GOT3 (cell line): ENCODE results near the gene UBQLN1.

Experiments used
- DNase-seq: peaks from one replicate; lab custom pipeline; 2025; ENCODE audit warnings: mixed read lengths; lab: John Stamatoyannopoulos, UW

The UBQLN1 gene

GRCh38 chr9:83688921-83689320, 18.8 kb downstream of the UBQLN1 start:
- DNase-seq: no peak

- no peak for DNase-seq
Observed at GRCh38 chr9:83681490-83681889, 26.3 kb downstream of the UBQLN1 start.

- no peak for DNase-seq
Observed at GRCh38 chr9:83680233-83680632, 27.5 kb downstream of the UBQLN1 start.

GRCh38 chr9:83677596-83677995, 30.2 kb downstream of the UBQLN1 start:
- no peak for DNase-seq

- DNase-seq: no peak
Observed at GRCh38 chr9:83675466-83675865, 32.3 kb downstream of the UBQLN1 start.

- DNase-seq: no peak
Observed at GRCh38 chr9:83671451-83671850, 36.3 kb downstream of the UBQLN1 start.

GRCh38 chr9:83670381-83670780, 37.4 kb downstream of the UBQLN1 start:
- no peak for DNase-seq

- no peak for DNase-seq
Observed at GRCh38 chr9:83669067-83669466, 38.7 kb downstream of the UBQLN1 start.

- DNase-seq: no peak
Observed at GRCh38 chr9:83665580-83666200, 42.1 kb downstream of the UBQLN1 start.

GRCh38 chr9:83662933-83663332, 44.8 kb downstream of the UBQLN1 start:
- no peak for DNase-seq

GRCh38 chr9:83656952-83657351, 50.8 kb downstream of the UBQLN1 start:
- no peak for DNase-seq

- no peak for DNase-seq
Observed at GRCh38 chr9:83656032-83656680, 51.6 kb downstream of the UBQLN1 start.

GRCh38 chr9:83655433-83655832, 52.3 kb downstream of the UBQLN1 start:
- DNase-seq: no peak

GRCh38 chr9:83652433-83652832, 55.3 kb downstream of the UBQLN1 start:
- DNase-seq: no peak

GRCh38 chr9:83651558-83651957, 56.2 kb downstream of the UBQLN1 start:
- DNase-seq: no peak

GRCh38 chr9:83649515-83649914, 58.2 kb downstream of the UBQLN1 start:
- DNase-seq: no peak

GRCh38 chr9:83649080-83649479, 58.7 kb downstream of the UBQLN1 start:
- DNase-seq: no peak

GRCh38 chr9:83646500-83647239, 61.1 kb downstream of the UBQLN1 start:
- DNase-seq: no peak

- DNase-seq: no peak
Observed at GRCh38 chr9:83642793-83643192, 65.0 kb downstream of the UBQLN1 start.

- DNase-seq: no peak
Observed at GRCh38 chr9:83639266-83639665, 68.5 kb downstream of the UBQLN1 start.

- no peak for DNase-seq
Observed at GRCh38 chr9:83637389-83637788, 70.4 kb downstream of the UBQLN1 start.

- DNase-seq: no peak
Observed at GRCh38 chr9:83636813-83637212, 70.9 kb downstream of the UBQLN1 start.

- no peak for DNase-seq
Observed at GRCh38 chr9:83633676-83634075, 74.1 kb downstream of the UBQLN1 start.
